Measurements from ENCODE around the gene NID1. TPM values are rescaled to one million over a fixed set of nuclear protein-coding genes. Genes with fewer than 3 reads are reported as not detected.

NID1 gene
- total RNA-seq, 4 donors from 2014 or later, result 27.8 to 91.8 (median 69.4) TPM

DNA sequence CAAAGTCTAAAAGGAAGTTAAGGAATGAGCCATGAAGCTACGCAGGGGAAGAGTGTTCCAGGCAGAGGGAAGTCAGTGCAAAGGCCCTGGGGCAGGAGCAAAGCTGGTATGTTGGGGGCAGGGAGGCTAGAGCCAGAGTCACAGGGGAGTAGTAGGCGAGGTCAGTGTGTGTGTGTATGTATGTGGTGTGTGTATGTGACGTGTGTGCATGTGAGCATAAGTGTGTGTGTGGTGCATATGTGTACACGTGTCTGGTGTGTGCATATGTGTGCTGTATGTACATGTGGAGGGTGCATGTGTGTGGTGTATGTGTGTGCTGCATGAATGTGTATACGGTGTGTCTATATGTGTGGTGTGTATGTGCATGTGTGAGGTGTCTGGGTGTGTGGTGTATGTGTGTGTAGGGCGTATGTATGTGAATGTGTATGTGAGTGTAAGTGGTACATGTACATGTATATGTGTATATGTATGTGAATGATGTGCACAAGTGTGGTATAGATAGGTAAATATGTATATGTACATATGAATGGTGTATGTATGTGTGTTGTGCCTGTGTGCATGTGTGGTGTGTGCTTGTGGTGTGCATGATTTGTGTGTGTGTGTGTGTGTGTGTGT lies 20.8 kb upstream of the NID1 start:
- 80 to 89% methylated on average over 6 of the region's 6 CpGs for WGBS, 2 donors
- H3K27me3 ChIP-seq, result no peaks in the 10 kb centered on the region
- no peak for DNase-seq
- H3K4me1 ChIP-seq, result peaks cover 0 to 5% of the 10 kb centered on the region in 2 donors
- intact Hi-C loops (cut with DNase I), result no loop called here
- no peak for TF ChIP-seq POLR2A (IDR thresholded peaks at IDR 0.05)
- TF ChIP-seq, protein P1, sequence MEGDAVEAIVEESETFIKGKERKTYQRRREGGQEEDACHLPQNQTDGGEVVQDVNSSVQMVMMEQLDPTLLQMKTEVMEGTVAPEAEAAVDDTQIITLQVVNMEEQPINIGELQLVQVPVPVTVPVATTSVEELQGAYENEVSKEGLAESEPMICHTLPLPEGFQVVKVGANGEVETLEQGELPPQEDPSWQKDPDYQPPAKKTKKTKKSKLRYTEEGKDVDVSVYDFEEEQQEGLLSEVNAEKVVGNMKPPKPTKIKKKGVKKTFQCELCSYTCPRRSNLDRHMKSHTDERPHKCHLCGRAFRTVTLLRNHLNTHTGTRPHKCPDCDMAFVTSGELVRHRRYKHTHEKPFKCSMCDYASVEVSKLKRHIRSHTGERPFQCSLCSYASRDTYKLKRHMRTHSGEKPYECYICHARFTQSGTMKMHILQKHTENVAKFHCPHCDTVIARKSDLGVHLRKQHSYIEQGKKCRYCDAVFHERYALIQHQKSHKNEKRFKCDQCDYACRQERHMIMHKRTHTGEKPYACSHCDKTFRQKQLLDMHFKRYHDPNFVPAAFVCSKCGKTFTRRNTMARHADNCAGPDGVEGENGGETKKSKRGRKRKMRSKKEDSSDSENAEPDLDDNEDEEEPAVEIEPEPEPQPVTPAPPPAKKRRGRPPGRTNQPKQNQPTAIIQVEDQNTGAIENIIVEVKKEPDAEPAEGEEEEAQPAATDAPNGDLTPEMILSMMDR (IDR thresholded peaks at IDR 0.05), result no peak
- H3K27ac ChIP-seq, result no peak overlapping the region
- no peaks in the 10 kb centered on the region for H3K9me3 ChIP-seq
- no peak overlapping the region for H3K4me3 ChIP-seq (replicated peaks in 1 of 3)
- no peaks in the 10 kb centered on the region for H3K36me3 ChIP-seq

DNA sequence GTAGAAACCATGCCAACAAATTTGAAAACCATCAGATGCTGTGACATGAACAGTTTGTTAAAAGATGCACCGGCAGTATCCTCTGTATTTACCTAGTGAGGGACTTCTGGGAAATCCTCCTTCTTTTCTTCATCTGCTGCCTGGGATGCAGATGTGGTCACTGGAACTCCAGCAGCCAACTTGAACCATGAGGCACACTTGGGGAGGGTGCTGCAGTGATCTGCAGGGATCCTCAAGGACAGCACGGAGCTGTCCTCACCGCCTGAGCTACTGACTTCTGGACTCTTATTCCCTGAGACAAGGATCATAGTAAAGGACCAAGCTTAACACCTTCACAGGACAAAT lies 19.5 kb upstream of the NID1 start:
- 92 to 93% methylated on average over 3 of the region's 3 CpGs for WGBS, 2 donors
- no peak for TF ChIP-seq POLR2A (IDR thresholded peaks at IDR 0.05)
- TF ChIP-seq, protein P1 (IDR thresholded peaks at IDR 0.05), result no peak
- no peak for DNase-seq
- Histone ChIP-seq H3K4me1 (peaks cover 0 to 5% of the 10 kb centered on the region in 2 donors), H3K27ac (no peak overlapping the region), H3K27me3 (no peaks in the 10 kb centered on the region), H3K36me3 (no peaks in the 10 kb centered on the region), H3K9me3 (no peaks in the 10 kb centered on the region), H3K4me3 (replicated peaks in 1 of 3) (no peak overlapping the region)
- intact Hi-C loops (cut with DNase I), result no loop called here

DNA sequence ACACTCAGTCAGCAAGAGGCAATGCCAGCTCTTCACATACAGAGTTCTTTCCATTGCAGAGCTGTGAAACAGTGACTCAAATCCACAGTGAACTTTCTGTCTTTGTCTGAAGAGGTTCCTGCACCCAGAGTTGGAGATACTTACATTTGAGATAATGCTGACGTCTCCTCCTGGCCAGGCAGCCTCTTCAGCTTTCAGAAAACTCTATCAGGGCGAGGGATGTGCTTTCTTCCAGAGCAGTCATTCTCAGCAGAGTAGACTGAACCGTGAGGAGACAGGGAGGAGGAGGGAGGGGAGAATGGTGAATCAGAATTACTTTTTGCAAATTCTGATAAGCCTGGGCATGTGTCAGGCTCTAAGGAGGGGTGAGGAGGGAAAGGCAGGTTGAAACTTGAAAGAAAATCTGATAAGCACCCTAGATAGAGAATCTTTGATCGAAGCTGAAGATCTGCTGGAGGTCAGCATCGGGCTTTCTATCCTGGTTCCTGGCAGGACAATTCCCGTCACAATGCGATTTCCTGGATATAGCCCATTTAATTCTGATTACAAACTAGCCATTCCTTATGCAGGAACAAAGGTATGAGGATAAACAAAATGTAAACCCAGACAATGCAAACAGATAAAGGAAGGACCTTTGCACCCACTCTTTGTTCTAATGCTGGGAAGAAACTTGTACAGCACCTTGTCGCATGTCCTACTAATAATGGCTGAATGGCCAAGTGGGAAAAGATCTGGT lies 18.9 kb upstream of the NID1 start:
- H3K27ac ChIP-seq, result no peak overlapping the region
- peaks cover 0 to 5% of the 10 kb centered on the region in 2 donors for H3K4me1 ChIP-seq
- TF ChIP-seq POLR2A (IDR thresholded peaks at IDR 0.05), result no peak
- TF ChIP-seq, protein P1 (IDR thresholded peaks at IDR 0.05), result no peak
- DNase-seq, result no peak
- H3K27me3 ChIP-seq, result no peaks in the 10 kb centered on the region
- no peaks in the 10 kb centered on the region for H3K9me3 ChIP-seq
- WGBS, 2 donors, result 43 to 48% methylated on average over 8 of the region's 8 CpGs
- intact Hi-C loops (cut with DNase I), result no loop called here
- H3K4me3 ChIP-seq (replicated peaks in 1 of 3), result no peak overlapping the region
- H3K36me3 ChIP-seq, result no peaks in the 10 kb centered on the region

DNA sequence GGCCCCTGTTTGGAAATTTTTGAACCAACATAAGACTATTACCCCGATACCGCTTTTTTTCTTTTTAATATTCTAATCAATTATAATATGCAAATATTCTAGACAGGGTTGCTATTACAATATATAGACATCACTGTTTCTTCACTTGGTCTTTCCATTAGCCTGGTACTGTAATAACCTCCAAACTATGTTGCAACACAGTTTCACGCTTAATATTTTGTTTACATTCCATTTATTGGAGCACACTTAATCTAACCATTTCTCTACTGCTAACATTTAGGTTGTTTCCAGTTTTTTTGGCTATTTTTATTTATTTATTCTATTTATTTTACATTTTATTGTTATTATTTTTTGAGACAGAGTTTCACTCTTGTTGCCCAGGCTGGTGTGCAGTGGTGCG lies 17.6 kb upstream of the NID1 start:
- WGBS, 2 donors, result 97 to 99% methylated on average over 4 of the region's 4 CpGs
- intact Hi-C loops (cut with DNase I), result no loop called here
- Histone ChIP-seq H3K4me1 (peaks cover 0 to 5% of the 10 kb centered on the region in 2 donors), H3K4me3 (replicated peaks in 1 of 3) (no peak overlapping the region), H3K9me3 (no peaks in the 10 kb centered on the region), H3K36me3 (no peaks in the 10 kb centered on the region), H3K27me3 (no peaks in the 10 kb centered on the region), H3K27ac (no peak overlapping the region)
- TF ChIP-seq, protein P1 (IDR thresholded peaks at IDR 0.05), result no peak
- TF ChIP-seq POLR2A (IDR thresholded peaks at IDR 0.05), result no peak
- DNase-seq, result no peak

DNA sequence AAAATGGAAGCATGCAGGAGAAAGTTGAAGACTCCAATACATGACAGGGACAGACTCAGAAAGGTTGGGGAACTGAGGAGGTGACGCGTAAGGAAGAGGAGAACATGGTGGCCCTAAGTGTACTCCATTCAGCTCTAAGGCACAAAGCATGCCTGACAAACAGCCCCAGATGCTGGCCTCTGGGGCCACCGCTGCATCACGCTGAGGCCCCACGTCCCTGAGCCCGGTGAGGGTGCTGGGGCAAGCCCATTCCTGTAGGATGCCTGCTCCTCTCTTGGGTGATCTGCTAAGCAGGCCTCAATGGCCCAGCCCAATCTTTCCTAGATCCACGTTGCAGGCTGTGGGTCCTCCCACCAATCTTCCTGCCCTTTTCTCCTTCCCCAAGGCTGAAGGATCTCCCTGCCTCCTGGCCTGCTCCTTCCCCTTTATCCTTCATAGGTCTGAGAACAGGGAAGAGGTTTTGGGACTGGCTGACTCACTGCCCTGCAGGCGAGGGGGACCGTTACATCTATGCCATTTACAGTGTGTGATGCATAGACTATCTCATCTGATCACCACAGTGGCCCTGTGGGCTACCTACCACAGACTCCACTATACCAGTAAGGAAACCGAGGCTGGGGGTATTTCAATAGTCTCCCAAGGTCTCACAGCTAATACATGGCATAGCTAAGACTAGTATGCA lies 16.8 kb upstream of the NID1 start:
- intact Hi-C loops (cut with DNase I), result no loop called here
- Histone ChIP-seq H3K4me1 (peaks cover 0 to 5% of the 10 kb centered on the region in 2 donors), H3K4me3 (replicated peaks in 1 of 3) (no peak overlapping the region), H3K27ac (no peak overlapping the region), H3K36me3 (no peaks in the 10 kb centered on the region), H3K9me3 (no peaks in the 10 kb centered on the region), H3K27me3 (no peaks in the 10 kb centered on the region)
- WGBS, 2 donors, result 89 to 95% methylated on average over 8 to 10 of the region's 10 CpGs
- TF ChIP-seq, protein P1 (IDR thresholded peaks at IDR 0.05), result no peak
- no peak for TF ChIP-seq POLR2A (IDR thresholded peaks at IDR 0.05)
- DNase-seq, result no peak

Data from thyroid gland (tissue), 4 donors.